Vagina (tissue), 2 donors: Measurements from ENCODE around the gene TTC13.

Source experiments
- POLR2A ChIP-seq, 2 donors: fragments of 450-650 bp; IDR thresholded peaks; one replicate each; pipeline ENCODE4 v1.6.1; 2017; ENCODE audit warnings: antibody characterized with exemption in 2 of 2, mild to moderate bottlenecking in 2 of 2, moderate library complexity in 2 of 2
- POLR2AphosphoS5 ChIP-seq, 2 donors: sonication (generic); formaldehyde crosslinking; IDR thresholded peaks; one replicate each; pipeline ENCODE4 v1.9.0; 2017; ENCODE audit warnings: antibody characterized with exemption in 2 of 2, mild to moderate bottlenecking in 2 of 2, low read depth in 1 of 2; ENCODE audit not compliant: insufficient read depth in 1 of 2
- TF ChIP-seq, protein P1 (sequence below), 3 experiments: fragments of 450-650 bp in 2 of 3; fragments of 200-600 bp in 1 of 3; sonication (generic) in 1 of 3; IDR thresholded peaks; one replicate each; pipeline ENCODE4 v1.5.1; 2017 to 2019; ENCODE audit warnings: antibody characterized with exemption in 3 of 3, mild to moderate bottlenecking in 2 of 3, moderate library complexity in 2 of 3

DNA sequence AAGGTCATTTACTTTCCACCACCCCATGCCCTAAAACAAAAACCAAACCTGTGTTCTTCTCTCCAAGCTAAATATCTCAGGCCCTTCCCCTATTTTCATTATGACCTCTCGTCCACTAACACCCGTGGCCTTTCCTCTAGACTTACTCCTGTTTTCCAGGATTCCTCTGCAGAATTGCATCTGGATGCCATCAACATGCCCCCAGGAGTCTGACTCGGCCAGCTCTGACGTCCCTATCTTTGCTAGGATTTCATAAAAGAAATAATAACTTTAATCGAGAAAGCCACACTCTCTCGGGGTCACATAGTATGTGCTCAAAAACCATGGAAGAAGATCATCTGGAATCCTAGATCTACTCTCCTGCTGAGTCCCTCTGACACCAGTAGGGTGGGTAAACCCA is 47.9 kb upstream of the TTC13 start:
- TF ChIP-seq, protein P1, sequence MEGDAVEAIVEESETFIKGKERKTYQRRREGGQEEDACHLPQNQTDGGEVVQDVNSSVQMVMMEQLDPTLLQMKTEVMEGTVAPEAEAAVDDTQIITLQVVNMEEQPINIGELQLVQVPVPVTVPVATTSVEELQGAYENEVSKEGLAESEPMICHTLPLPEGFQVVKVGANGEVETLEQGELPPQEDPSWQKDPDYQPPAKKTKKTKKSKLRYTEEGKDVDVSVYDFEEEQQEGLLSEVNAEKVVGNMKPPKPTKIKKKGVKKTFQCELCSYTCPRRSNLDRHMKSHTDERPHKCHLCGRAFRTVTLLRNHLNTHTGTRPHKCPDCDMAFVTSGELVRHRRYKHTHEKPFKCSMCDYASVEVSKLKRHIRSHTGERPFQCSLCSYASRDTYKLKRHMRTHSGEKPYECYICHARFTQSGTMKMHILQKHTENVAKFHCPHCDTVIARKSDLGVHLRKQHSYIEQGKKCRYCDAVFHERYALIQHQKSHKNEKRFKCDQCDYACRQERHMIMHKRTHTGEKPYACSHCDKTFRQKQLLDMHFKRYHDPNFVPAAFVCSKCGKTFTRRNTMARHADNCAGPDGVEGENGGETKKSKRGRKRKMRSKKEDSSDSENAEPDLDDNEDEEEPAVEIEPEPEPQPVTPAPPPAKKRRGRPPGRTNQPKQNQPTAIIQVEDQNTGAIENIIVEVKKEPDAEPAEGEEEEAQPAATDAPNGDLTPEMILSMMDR (IDR thresholded peaks at IDR 0.05) = no peak
- no peak for TF ChIP-seq POLR2A (IDR thresholded peaks at IDR 0.05)
- no peak for TF ChIP-seq POLR2AphosphoS5 (IDR thresholded peaks at IDR 0.05; ENCODE audit: insufficient read depth in 1 of 2, low read depth in 1 of 2)
